K562 (cell line): ENCODE results near the gene TAS2R43. TPM values are rescaled to one million over a fixed set of nuclear protein-coding genes. Genes with fewer than 3 reads are reported as not detected.

ENCODE experiments used
- ATAC-seq: fragments of 200-7000 bp; cut with Tn5 transposase; 3 replicates; pipeline ENCODE4 v1.9.1; 2020; ENCODE audit warnings: moderate library complexity
- BruUV-seq: library from RNA; stranded (reverse); fragments of 400-500 nt; replicated peaks from 2 replicates; lab custom pipeline; 2021; lab: Mats Ljungman, UMichigan
- CTCF ChIA-PET: fragments of 300-600 bp; formaldehyde crosslinking; extraction: SDS; loops from one replicate; lab custom pipeline; 2021; ENCODE audit warnings: low intra/inter-chr PET ratio; lab: Yijun Ruan, JAX
- POLR2A ChIA-PET: fragments of 300-600, 350-650 bp; sonication (Branson Sonifier 250); formaldehyde crosslinking; extraction: SDS; loops from one replicate; lab custom pipeline; 2021; ENCODE audit warnings: antibody characterized with exemption, inconsistent platforms; lab: Yijun Ruan, JAX
- DNase-seq, 4 experiments: peaks; one replicate each; pipeline versions ENCODE4 v3.0.0 to v3.0.0-alpha.2; 2011 to 2018; ENCODE audit warnings: low spot score in 3 of 4, mixed read lengths in 3 of 4; ENCODE audit errors: extremely low read depth in 1 of 4
- FAIRE-seq: peaks from 2 replicates; lab custom pipeline; 2011; peaks lifted over from hg19 to GRCh38; lab: Jason Lieb, UNC
- H2AFZ ChIP-seq: 2 replicates; pipeline ENCODE4 v1.6.0; 2011; ENCODE audit warnings: low read depth, low read length, control low read depth, inconsistent platforms
- H3K27ac ChIP-seq: fragments of 200-600 bp; 3 replicates; pipeline ENCODE4 v1.8.0; 2011; ENCODE audit warnings: low read depth, mild to moderate bottlenecking, control low read depth, inconsistent platforms, low read length, moderate library complexity, mixed read lengths; ENCODE audit errors: extremely low read depth
- H3K27me3 ChIP-seq, 2 experiments: fragments of 300-600 bp in 1 of 2; 2 replicates in 1 of 2; 3 replicates in 1 of 2; pipeline versions ENCODE4 v1.6.0 to v1.8.0; 2011; ENCODE audit warnings: inconsistent platforms in 2 of 2, low read length in 2 of 2, mild to moderate bottlenecking in 1 of 2, mixed read lengths in 1 of 2, moderate library complexity in 1 of 2; ENCODE audit not compliant: control insufficient read depth in 2 of 2, insufficient read depth in 2 of 2
- H3K36me3 ChIP-seq: fragments of 300-600 bp; 3 replicates; pipeline ENCODE4 v1.8.0; 2011; ENCODE audit warnings: mild to moderate bottlenecking, low read length, inconsistent platforms; ENCODE audit not compliant: control insufficient read depth, insufficient read depth
- H3K4me1 ChIP-seq, 2 experiments: fragments of 200-600 bp in 1 of 2; replicated peaks in 1 of 2; 2 replicates in 1 of 2; 3 replicates in 1 of 2; pipeline versions ENCODE4 v1.5.1 to v1.8.0; 2011; ENCODE audit warnings: inconsistent platforms in 2 of 2, low read length in 2 of 2, mild to moderate bottlenecking in 1 of 2, mixed read lengths in 1 of 2, moderate library complexity in 1 of 2; ENCODE audit not compliant: control insufficient read depth in 2 of 2, insufficient read depth in 2 of 2
- H3K4me2 ChIP-seq: 2 replicates; pipeline ENCODE4 v1.6.1; 2011; ENCODE audit warnings: low read length, control low read depth, inconsistent platforms, mixed read lengths; ENCODE audit not compliant: insufficient read depth
- H3K4me3 ChIP-seq: fragments of 200-600 bp; sonication (generic), shearing (Covaris generic); 2 replicates; pipeline ENCODE4 v1.5.1; 2016; ENCODE audit warnings: control low read depth, inconsistent platforms
- H3K79me2 ChIP-seq: fragments of 200-600 bp; 3 replicates; pipeline ENCODE4 v1.8.0; 2011; ENCODE audit warnings: low read length, inconsistent platforms; ENCODE audit not compliant: control insufficient read depth, insufficient read depth
- H3K9ac ChIP-seq, 2 experiments: 2 replicates each; pipeline versions ENCODE4 v1.6.0 to v1.6.1; 2011; ENCODE audit warnings: low read depth in 2 of 2, low read length in 2 of 2, control low read depth in 1 of 2, inconsistent platforms in 1 of 2, mild to moderate bottlenecking in 1 of 2, mixed read lengths in 1 of 2; ENCODE audit not compliant: insufficient read depth in 1 of 2
- H3K9me1 ChIP-seq: one replicate; pipeline ENCODE4 v1.6.0; 2011; ENCODE audit warnings: inconsistent platforms, mild to moderate bottlenecking, low read length, moderate library complexity; ENCODE audit not compliant: control insufficient read depth, insufficient read depth
- H3K9me3 ChIP-seq: replicated peaks from 2 replicates; pipeline ENCODE4 v1.5.1; 2011; ENCODE audit warnings: low read depth, low read length, inconsistent platforms; ENCODE audit not compliant: control insufficient read depth, insufficient read depth
- H4K20me1 ChIP-seq: replicated peaks from 2 replicates; pipeline ENCODE4 v1.6.1; 2011; ENCODE audit warnings: low read length, inconsistent platforms, mixed read lengths; ENCODE audit not compliant: control insufficient read depth, insufficient read depth
- ATF4 ChIP-seq: fragments of 450-650 bp; formaldehyde crosslinking; IDR thresholded peaks from 2 replicates; pipeline ENCODE4 v1.4.0; 2022; ENCODE audit warnings: mild to moderate bottlenecking, moderate library complexity
- CBX5 ChIP-seq: IDR thresholded peaks from 2 replicates; pipeline ENCODE4 v1.6.1; 2014; ENCODE audit warnings: low read depth, borderline replicate concordance
- ERF ChIP-seq: fragments of 450-650 bp; formaldehyde crosslinking; IDR thresholded peaks from 2 replicates; pipeline ENCODE4 v1.4.0; 2020; ENCODE audit warnings: mild to moderate bottlenecking, mixed read lengths
- ETV1 ChIP-seq: fragments of 450-650 bp; conservative IDR thresholded peaks from 2 replicates; pipeline ENCODE4 v1.6.1; 2016; ENCODE audit warnings: missing genetic modification characterization, control low read depth, low read depth, missing compliant biosample characterization
- HDAC2 ChIP-seq: fragments of 450-650 bp; IDR thresholded peaks from 2 replicates; pipeline ENCODE4 v1.6.1; 2016; ENCODE audit warnings: mild to moderate bottlenecking
- NFRKB ChIP-seq: fragments of 450-650 bp; IDR thresholded peaks from 2 replicates; pipeline ENCODE4 v1.6.1; 2016; ENCODE audit warnings: low read depth
- NR2C1 ChIP-seq, 2 experiments: fragments of 450-650 bp; IDR thresholded peaks; 2 replicates each; pipeline ENCODE4 v1.6.1; 2017; ENCODE audit warnings: mild to moderate bottlenecking in 2 of 2, antibody characterized with exemption in 1 of 2, inconsistent platforms in 1 of 2, missing compliant biosample characterization in 1 of 2, missing genetic modification characterization in 1 of 2
- NR2F6 ChIP-seq: fragments of 450-650 bp; formaldehyde crosslinking; IDR thresholded peaks from 2 replicates; pipeline ENCODE4 v1.4.0; 2020; ENCODE audit warnings: mild to moderate bottlenecking
- RNF219 ChIP-seq: fragments of 250-450 bp; sonication (Bioruptor Pico); IDR thresholded peaks from 2 replicates; pipeline ENCODE4 v1.5.0; 2022; ENCODE audit warnings: mild to moderate bottlenecking
- SMC3 ChIP-seq: conservative IDR thresholded peaks from 2 replicates; pipeline ENCODE4 v1.6.1; 2011; ENCODE audit warnings: low read depth, low read length, improper control_type of control experiment; ENCODE audit not compliant: insufficient read depth
- SP2 ChIP-seq: IDR thresholded peaks from 2 replicates; pipeline ENCODE4 v1.6.1; 2011; ENCODE audit warnings: mild to moderate bottlenecking, low read depth, low read length, moderate library complexity; ENCODE audit not compliant: poor library complexity, severe bottlenecking; ENCODE audit errors: extremely low read depth
- UBTF ChIP-seq, 2 experiments: IDR thresholded peaks; 2 replicates each; pipeline ENCODE4 v1.6.1; 2012; ENCODE audit warnings: improper control_type of control experiment in 2 of 2, low read depth in 2 of 2, low read length in 2 of 2, borderline replicate concordance in 1 of 2
- ZNF239 ChIP-seq: fragments of 250-450 bp; sonication (Bioruptor Pico); IDR thresholded peaks from 2 replicates; pipeline ENCODE4 v1.4.0; 2020; ENCODE audit warnings: mild to moderate bottlenecking
- ZNF263 ChIP-seq: sonication (generic); formaldehyde crosslinking; IDR thresholded peaks from 2 replicates; pipeline ENCODE4 v1.8.0; 2022; ENCODE audit warnings: mild to moderate bottlenecking, missing genetic modification reagents, borderline replicate concordance
- ZNF384 ChIP-seq: IDR thresholded peaks from 2 replicates; pipeline ENCODE4 v1.6.1; 2012; ENCODE audit warnings: low read depth, low read length, improper control_type of control experiment
- ZNF583 ChIP-seq: fragments of 250-450 bp; sonication (Bioruptor Pico); IDR thresholded peaks from 2 replicates; pipeline ENCODE4 v1.4.0; 2020
- ZNF699 ChIP-seq: fragments of 250-450 bp; sonication (Bioruptor Pico); IDR thresholded peaks from 2 replicates; pipeline ENCODE4 v1.8.0; 2021; ENCODE audit warnings: mild to moderate bottlenecking, moderate library complexity; ENCODE audit not compliant: insufficient replicate concordance
- ZNF766 ChIP-seq: fragments of 200-800 bp; sonication (Bioruptor generic); conservative IDR thresholded peaks from 2 replicates; pipeline ENCODE4 v1.6.1; 2016; ENCODE audit warnings: missing genetic modification characterization, missing compliant biosample characterization
- WGBS: fragments of 100-300 bp; shearing (Covaris generic); methylation state at CpG from one replicate; pipeline ENCODE4 v1.1.6; 2016; ENCODE audit warnings: low coverage, mixed read lengths; ENCODE audit not compliant: insufficient coverage; ENCODE audit errors: missing lambda C conversion rate; 5-methylcytosine and 5-hydroxymethylcytosine counted together
- in situ Hi-C: fragments of 300-500 bp; cut with MboI; formaldehyde crosslinking; loops from 4 replicates; pipeline ENCODE4 v1.15.0; 2018; ENCODE audit warnings: inconsistent platforms, mixed read lengths
- intact Hi-C: fragments of 100-400 bp; cut with micrococcal nuclease; formaldehyde crosslinking; loops from 2 replicates; pipeline ENCODE4 v1.14.2; 2022
- polyA plus RNA-seq, 8 experiments: library from polyadenylated mRNA; depleted of rRNA in 4 of 8; stranded (reverse) in 5 of 8; unstranded in 3 of 8; fragments of >200 nt; fragmentation: Nextera tagmentation in 2 of 8; fragmentation: Illumina TruSeq in 1 of 8; extraction: Ambion mirVana in 2 of 8; extraction: Trizol in 1 of 8; gene quantifications; 2 replicates each; pipeline versions ENCODE4 v1.2.1 to v1.2.3, GENCODE V29; 2011 to 2014; ENCODE audit warnings: inconsistent platforms in 1 of 8, missing spikeins in 1 of 8
- total RNA-seq, 7 experiments: library from RNA; depleted of rRNA in 6 of 7; stranded (reverse); fragments of >200 nt in 6 of 7; fragmentation: Illumina TruSeq in 2 of 7; extraction: Trizol in 2 of 7; gene quantifications; 2 replicates each; pipeline versions ENCODE4 v1.2.1 to v1.2.3, GENCODE V29; 2011 to 2021; ENCODE audit warnings: low replicate concordance in 1 of 7

Gene TAS2R43
- total and polyA plus RNA-seq, 9 of the 15 experiments (the other 6 are each of a cell fraction or from before 2014, with no cell fraction given): not detected

- Histone ChIP-seq H4K20me1 (no peaks in the 10 kb centered on the region), H2AFZ (no peak overlapping the region), H3K27ac (no peak overlapping the region), H3K9ac (no peak overlapping the region), H3K4me2 (no peak overlapping the region), H3K36me3 (no peaks in the 10 kb centered on the region), H3K27me3 (no peaks in the 10 kb centered on the region), H3K9me3 (no peaks in the 10 kb centered on the region), H3K9me1 (no peaks in the 10 kb centered on the region), H3K4me1 (no peaks in the 10 kb centered on the region), H3K4me3 (no peak overlapping the region), H3K79me2 (no peaks in the 10 kb centered on the region)
- BruUV-seq: no TSS peak
- WGBS: no CpG with 5 or more reads among the region's 5 CpGs
- FAIRE-seq: no peak
- no peak for DNase-seq
- ChIA-PET CTCF (no interaction called here), POLR2A (no interaction called here)
- no peak for ATAC-seq
- in situ Hi-C loops (no loop called here), intact Hi-C loops (no loop called here)
- TF ChIP-seq ZNF766 (CRISPR knock-in tag): no peak
- no peak for TF ChIP-seq ZNF239
- TF ChIP-seq ERF (CRISPR knock-in tag): no peak
- no peak for TF ChIP-seq ZNF263 (CRISPR knock-in tag)
- no peak for TF ChIP-seq SP2
- no peak for TF ChIP-seq ZNF583 (CRISPR knock-in tag)
- no peak for TF ChIP-seq NR2F6
- no peak for TF ChIP-seq ZNF384
- no peak for TF ChIP-seq ATF4 (CRISPR knock-in tag)
- TF ChIP-seq ZNF699 (CRISPR knock-in tag): no peak
- TF ChIP-seq HDAC2: no peak
- no peak for TF ChIP-seq CBX5
- TF ChIP-seq ETV1 (tag): no peak
- no peak for TF ChIP-seq NR2C1 (IDR thresholded peaks at IDR 0.05)
- no peak for TF ChIP-seq NR2C1 (tag; IDR thresholded peaks at IDR 0.05)
- no peak for TF ChIP-seq SMC3
- TF ChIP-seq NFRKB: no peak
- TF ChIP-seq UBTF (IDR thresholded peaks at IDR 0.05; ENCODE audit: borderline replicate concordance in 1 of 2, low read depth in 2 of 2, low read length in 2 of 2): no peak
- no peak for TF ChIP-seq RNF219 (CRISPR knock-in tag)
These were observed 2.9 kb downstream of the TAS2R43 start for GRCh38 chr12:11089246-11089645.
